HG03045 (cell line): Measurements from ENCODE around the gene CALM1.

Experiments
- ATAC-seq: cut with Tn5 transposase; IDR thresholded peaks from one replicate; pipeline ENCODE4 v1.9.1; 2021; ENCODE audit warnings: mild to moderate bottlenecking, moderate library complexity; ENCODE audit not compliant: unreplicated experiment

CALM1 gene

GRCh38 chr14:90396341-90397339 is at the start of gene CALM1:
Gene CALM1, plus strand, starts transcription at chr14:90397029. Its CDS starts 202 bp downstream, at chr14:90397231.
- ATAC-seq, result peak; percentile 69

DNA sequence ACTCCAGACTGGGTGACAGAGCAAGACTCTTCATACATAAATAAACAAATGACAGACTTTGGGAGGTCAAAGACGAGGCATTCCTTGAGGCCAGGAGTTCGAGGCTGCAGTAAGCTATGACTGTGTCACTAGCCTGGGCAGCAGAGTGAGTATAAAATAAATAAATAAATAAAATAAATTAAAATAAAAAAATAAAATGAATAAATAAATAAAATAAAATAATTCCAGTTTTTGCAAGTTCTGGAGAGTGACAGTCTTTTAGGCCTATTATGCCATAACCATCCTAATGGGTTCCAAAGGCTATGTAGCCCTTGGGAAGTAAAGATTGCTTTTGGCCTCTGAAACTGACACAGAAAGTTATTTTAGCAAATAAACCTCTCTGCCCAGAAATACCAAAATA is 48.6 kb upstream of the CALM1 start:
- no peak for ATAC-seq

DNA sequence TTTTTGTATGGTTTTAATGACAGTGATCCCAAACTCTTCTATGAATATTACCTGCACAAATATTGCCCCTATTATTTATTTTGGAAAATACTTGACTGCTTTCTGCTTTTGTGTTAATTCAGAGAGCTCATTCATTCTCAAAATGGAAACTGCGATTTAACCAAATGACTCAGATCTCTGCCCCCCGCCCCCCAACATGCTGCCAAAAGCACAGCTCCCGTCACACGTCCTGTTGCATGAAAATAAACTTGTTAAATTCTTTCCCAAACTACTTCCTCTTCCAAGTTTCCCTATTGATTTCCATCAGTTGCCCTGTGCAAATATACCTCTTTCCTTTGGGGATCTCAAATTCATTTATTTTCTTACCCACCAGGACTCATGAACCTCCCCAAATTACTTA is 47.1 kb upstream of the CALM1 start:
- ATAC-seq, result no peak

- no peak for ATAC-seq
Measured at GRCh38 chr14:90354551-90355298, 42.1 kb upstream of the CALM1 start.

GRCh38 chr14:90355540-90356518 is 41.0 kb upstream of the CALM1 start:
- ATAC-seq, result no peak

DNA sequence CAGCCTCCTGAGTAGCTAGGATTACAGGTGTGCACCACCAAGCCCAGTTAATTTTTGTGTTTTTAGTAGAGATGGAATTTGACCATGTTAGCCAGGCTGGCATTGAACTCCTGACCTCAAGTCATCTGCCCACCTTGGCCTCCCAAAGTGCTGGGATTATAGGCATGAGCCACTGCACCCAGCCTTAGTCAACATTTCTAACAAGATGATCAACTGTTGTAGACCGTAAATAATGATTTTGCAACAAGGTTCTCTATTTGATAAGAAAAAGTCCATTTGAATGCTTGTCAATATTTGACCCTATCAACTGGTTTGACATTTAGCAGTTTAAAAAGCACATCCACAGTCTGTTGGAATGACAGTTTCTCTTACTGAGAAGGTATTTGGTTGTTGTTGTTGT is 39.9 kb upstream of the CALM1 start:
- no peak for ATAC-seq

DNA sequence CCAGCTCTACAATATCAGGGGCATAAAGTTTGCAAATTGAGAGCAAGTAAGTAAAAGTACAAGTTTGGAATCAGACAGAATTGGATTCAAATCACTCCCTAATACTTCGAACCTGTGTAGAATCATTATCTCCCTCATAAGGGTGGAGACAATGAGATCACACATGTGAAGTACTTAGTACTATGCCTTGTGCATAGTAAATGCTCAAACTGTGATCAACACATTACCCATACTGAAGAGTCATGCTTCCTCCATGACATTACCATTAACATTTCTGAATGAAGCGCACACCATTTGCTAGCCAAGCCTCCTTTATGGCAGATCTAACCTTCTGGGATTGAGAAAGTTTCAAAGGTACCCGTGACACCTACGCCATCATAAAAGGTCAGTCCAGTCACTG is 38.5 kb upstream of the CALM1 start:
- ATAC-seq, result no peak

- ATAC-seq, result no peak
Measured at GRCh38 chr14:90361865-90362557, 34.8 kb upstream of the CALM1 start.

- ATAC-seq, result no peak
Measured at GRCh38 chr14:90362558-90362896, 34.3 kb upstream of the CALM1 start.

- no peak for ATAC-seq
Measured at GRCh38 chr14:90368946-90369721, 27.7 kb upstream of the CALM1 start.

DNA sequence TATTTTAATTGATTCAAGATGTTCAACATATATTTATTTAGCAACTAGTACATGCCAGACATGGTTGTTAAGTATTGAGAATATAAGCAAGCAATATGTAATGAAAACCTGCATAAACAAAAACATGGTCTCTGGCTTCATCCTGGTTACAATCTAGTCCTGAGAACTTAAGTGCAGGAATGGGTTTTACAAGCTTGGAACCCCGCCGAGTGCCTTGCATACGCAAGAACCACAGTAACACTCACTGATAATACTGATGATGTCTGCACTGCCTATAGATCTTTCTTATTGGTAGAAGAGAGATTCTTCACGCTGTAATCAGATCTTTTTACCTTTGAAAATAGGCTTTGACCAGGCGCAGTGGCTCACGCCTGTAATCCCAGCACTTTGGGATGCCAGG is 22.9 kb upstream of the CALM1 start:
- ATAC-seq, result no peak

- no peak for ATAC-seq
Measured at GRCh38 chr14:90374813-90375212, 22.0 kb upstream of the CALM1 start.

GRCh38 chr14:90375934-90376333 is 20.9 kb upstream of the CALM1 start:
- ATAC-seq, result no peak

DNA sequence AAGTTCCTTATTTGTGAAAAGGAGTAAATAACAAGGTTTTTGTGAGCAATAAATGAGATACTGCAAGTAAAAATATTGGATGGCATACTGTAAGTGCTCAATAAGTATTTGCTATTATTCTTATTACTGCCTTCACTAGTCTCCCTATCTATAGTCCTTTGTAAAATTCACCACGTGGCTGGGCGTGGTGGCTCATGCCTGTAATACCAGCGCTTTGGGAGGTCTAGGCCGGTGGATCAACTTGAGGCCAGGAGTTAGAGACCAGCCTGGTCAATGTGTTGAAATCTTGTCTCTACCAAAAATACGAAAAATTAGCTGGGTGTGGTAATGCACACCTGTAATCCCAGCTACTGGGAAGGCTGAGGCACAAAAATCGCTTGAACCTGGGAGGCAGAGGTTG is 18.6 kb upstream of the CALM1 start:
- ATAC-seq, result no peak

DNA sequence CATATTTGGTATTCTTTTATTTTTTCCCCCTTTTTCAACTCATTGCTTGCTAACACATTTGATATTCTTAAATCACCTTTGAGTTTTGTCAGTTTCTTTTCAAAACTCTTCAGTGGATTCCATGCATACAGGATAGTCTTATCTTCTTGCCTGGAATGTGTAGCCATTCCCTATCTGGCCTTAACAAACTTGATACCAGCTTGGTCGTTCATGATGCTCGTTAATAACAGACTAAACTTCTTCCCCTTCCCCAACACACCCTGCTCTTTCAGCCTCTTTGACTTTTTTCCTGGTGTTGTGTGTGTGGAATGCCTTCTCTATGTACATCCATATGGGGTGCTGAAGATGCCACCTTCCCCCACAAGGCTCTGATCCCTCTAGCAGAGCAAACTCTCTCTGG is 17.7 kb upstream of the CALM1 start:
- ATAC-seq, result no peak

GRCh38 chr14:90381011-90381786 is 15.6 kb upstream of the CALM1 start:
- no peak for ATAC-seq

DNA sequence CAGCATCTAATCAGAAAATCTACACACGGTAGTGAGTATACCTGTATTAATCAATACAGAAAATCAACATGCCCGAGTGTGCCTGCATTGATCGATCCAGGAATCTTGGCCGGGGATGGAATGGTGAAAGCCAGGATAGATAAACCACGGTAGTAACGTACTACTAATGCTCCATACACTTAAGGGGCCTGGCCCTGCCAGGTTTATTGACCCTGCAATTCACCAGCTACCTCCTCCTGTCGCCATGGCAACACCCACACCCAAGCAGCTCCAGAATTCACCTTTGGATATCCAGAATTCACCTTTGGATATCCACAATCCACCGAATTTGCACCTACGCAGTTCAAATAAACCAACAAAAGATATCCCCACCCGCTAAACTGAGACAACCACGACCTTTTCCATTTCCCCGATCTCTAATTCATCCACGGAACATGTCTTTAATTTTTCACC is 14.8 kb upstream of the CALM1 start:
- ATAC-seq, result no peak

GRCh38 chr14:90382491-90383125 is 14.2 kb upstream of the CALM1 start:
- peak; percentile 7 for ATAC-seq
